GM12878 (cell line): ENCODE data around the gene RAE1. TPM values are rescaled to one million over a fixed set of nuclear protein-coding genes. Genes with fewer than 3 reads are reported as not detected.

Experiments
- ATAC-seq: fragments of 200-7000 bp; cut with Tn5 transposase; 3 replicates; pipeline ENCODE4 v1.9.1; 2020; ENCODE audit warnings: mild to moderate bottlenecking, moderate library complexity
- BruUV-seq: library from RNA; stranded (reverse); fragments of 400-500 nt; replicated peaks from 2 replicates; lab custom pipeline; 2021; lab: Mats Ljungman, UMichigan
- CTCF ChIA-PET: fragments of 300-600 bp; sonication (Branson Sonifier 250); formaldehyde crosslinking; extraction: SDS; loops from one replicate; lab custom pipeline; 2021; ENCODE audit warnings: inconsistent platforms; lab: Yijun Ruan, JAX
- POLR2A ChIA-PET: fragments of 350-600 bp; formaldehyde crosslinking; extraction: SDS; loops from one replicate; lab custom pipeline; 2021; ENCODE audit warnings: inconsistent platforms; lab: Charles Lee
- RAD21 ChIA-PET: fragments of 300-600 bp; sonication (Branson Sonifier 250); formaldehyde crosslinking; loops from one replicate; lab custom pipeline; 2023; ENCODE audit warnings: antibody characterized with exemption; ENCODE audit not compliant: unreplicated experiment; lab: Charles Lee
- SMC1A ChIA-PET: fragments of 300-600 bp; sonication (Branson Sonifier 250); formaldehyde crosslinking; loops from one replicate; lab custom pipeline; 2023; ENCODE audit not compliant: unreplicated experiment, uncharacterized antibody; lab: Charles Lee
- DNase-seq: peaks from one replicate; pipeline ENCODE4 v3.0.0-alpha.2; 2011; ENCODE audit warnings: low read depth, low spot score
- FAIRE-seq: peaks from 3 replicates; lab custom pipeline; 2011; peaks lifted over from hg19 to GRCh38; lab: Jason Lieb, UNC
- H2AFZ ChIP-seq: 2 replicates; pipeline ENCODE4 v1.6.0; 2011; ENCODE audit warnings: low read depth, low read length, control low read depth; ENCODE audit not compliant: control insufficient read depth
- H3K27ac ChIP-seq: 2 replicates; pipeline ENCODE4 v1.5.1; 2011; ENCODE audit warnings: control low read depth; ENCODE audit not compliant: control insufficient read depth, insufficient read depth
- H3K27me3 ChIP-seq, 2 experiments: replicated peaks in 1 of 2; 2 replicates each; pipeline versions ENCODE4 v1.6.0 to v1.6.1; 2011; ENCODE audit warnings: low read length in 1 of 2; ENCODE audit not compliant: control insufficient read depth in 2 of 2, insufficient read depth in 2 of 2
- H3K36me3 ChIP-seq, 2 experiments: 2 replicates each; pipeline ENCODE4 v1.5.1; 2011; ENCODE audit warnings: low read length in 1 of 2; ENCODE audit not compliant: control insufficient read depth in 2 of 2, insufficient read depth in 2 of 2
- H3K4me1 ChIP-seq: 2 replicates; pipeline ENCODE4 v1.6.1; 2011; ENCODE audit warnings: mild to moderate bottlenecking, low read length, moderate library complexity, mixed read lengths; ENCODE audit not compliant: control insufficient read depth, insufficient read depth
- H3K4me2 ChIP-seq: 2 replicates; pipeline ENCODE4 v1.6.0; 2011; ENCODE audit warnings: control low read depth; ENCODE audit not compliant: control insufficient read depth, insufficient read depth
- H3K4me3 ChIP-seq: fragments of 200-600 bp; sonication (generic); 2 replicates; pipeline ENCODE4 v1.5.1; 2016
- H3K79me2 ChIP-seq: 2 replicates; pipeline ENCODE4 v1.6.0; 2011; ENCODE audit warnings: low read length; ENCODE audit not compliant: control insufficient read depth, insufficient read depth
- H3K9ac ChIP-seq: 2 replicates; pipeline ENCODE4 v1.8.0; 2011; ENCODE audit warnings: low read length, control low read depth, mixed read lengths; ENCODE audit not compliant: control insufficient read depth, insufficient read depth
- H3K9me3 ChIP-seq: replicated peaks from 3 replicates; pipeline ENCODE4 v1.5.1; 2011; ENCODE audit warnings: mild to moderate bottlenecking, low read length; ENCODE audit not compliant: control insufficient read depth, insufficient read depth
- H4K20me1 ChIP-seq: 2 replicates; pipeline ENCODE4 v1.6.0; 2011; ENCODE audit not compliant: control insufficient read depth, insufficient read depth
- ATF7 ChIP-seq: fragments of 450-650 bp; IDR thresholded peaks from 2 replicates; pipeline ENCODE4 v1.6.1; 2016; ENCODE audit warnings: low read depth, mild to moderate bottlenecking
- BCL11A ChIP-seq: IDR thresholded peaks from 2 replicates; pipeline ENCODE4 v1.6.1; 2011; ENCODE audit warnings: low read depth, low read length
- BCL3 ChIP-seq: IDR thresholded peaks from 2 replicates; pipeline ENCODE4 v1.6.1; 2011; ENCODE audit warnings: borderline replicate concordance, low read depth, mild to moderate bottlenecking, moderate library complexity, low read length; ENCODE audit not compliant: insufficient read depth, poor library complexity, severe bottlenecking
- CHD1 ChIP-seq: IDR thresholded peaks from 2 replicates; pipeline ENCODE4 v1.6.1; 2012; ENCODE audit warnings: low read depth, low read length, improper control_type of control experiment
- ELK1 ChIP-seq: IDR thresholded peaks from 2 replicates; pipeline ENCODE4 v1.6.1; 2012; ENCODE audit warnings: low read depth, low read length, improper control_type of control experiment
- KAT2A ChIP-seq: conservative IDR thresholded peaks from 2 replicates; pipeline ENCODE4 v1.6.1; 2011; ENCODE audit warnings: low read depth, low read length; ENCODE audit not compliant: control insufficient read depth
- PAX5 ChIP-seq: IDR thresholded peaks from 2 replicates; pipeline ENCODE4 v1.6.1; 2011; ENCODE audit warnings: low read depth, low read length, borderline replicate concordance
- PKNOX1 ChIP-seq: fragments of 450-650 bp; IDR thresholded peaks from 2 replicates; pipeline ENCODE4 v1.6.1; 2016; ENCODE audit warnings: mild to moderate bottlenecking
- RELA ChIP-seq: fragments of 450-650 bp; IDR thresholded peaks from 2 replicates; pipeline ENCODE4 v1.8.0; 2014; ENCODE audit warnings: borderline replicate concordance; ENCODE audit not compliant: partially characterized antibody
- SREBF2 ChIP-seq: IDR thresholded peaks from 2 replicates; pipeline ENCODE4 v1.6.1; 2012; ENCODE audit warnings: mild to moderate bottlenecking, low read length
- STAT1 ChIP-seq: fragments of 450-650 bp; conservative IDR thresholded peaks from 2 replicates; pipeline ENCODE4 v1.6.1; 2014; ENCODE audit warnings: antibody characterized with exemption, mild to moderate bottlenecking
- STAT3 ChIP-seq: IDR thresholded peaks from 2 replicates; pipeline ENCODE4 v1.6.1; 2011; ENCODE audit warnings: low read depth, low read length, improper control_type of control experiment
- ZBED1 ChIP-seq: IDR thresholded peaks from 2 replicates; pipeline ENCODE4 v1.6.1; 2016; ENCODE audit warnings: borderline replicate concordance
- ZNF274 ChIP-seq: IDR thresholded peaks from one replicate; pipeline ENCODE4 v1.8.0; 2011; ENCODE audit not compliant: insufficient read length, insufficient read depth
- ZZZ3 ChIP-seq: IDR thresholded peaks from 2 replicates; pipeline ENCODE4 v1.6.1; 2011; ENCODE audit warnings: low read depth; ENCODE audit not compliant: control insufficient read depth, insufficient read length
- WGBS: methylation state at CpG from one replicate; pipeline ENCODE4 v1.1.6; 2016; ENCODE audit warnings: low lambda C conversion rate; ENCODE audit not compliant: insufficient replicate concordance, insufficient coverage; ENCODE audit errors: missing lambda C conversion rate; 5-methylcytosine and 5-hydroxymethylcytosine counted together
- in situ Hi-C: fragments of 300-500 bp; cut with MboI; formaldehyde crosslinking; loops from 9 replicates; pipeline ENCODE4 v1.14.3; 2018; ENCODE audit warnings: mixed read lengths
- intact Hi-C: fragments of 100-400 bp; cut with micrococcal nuclease; formaldehyde crosslinking; loops from one replicate; pipeline ENCODE4 v1.14.2; 2022; ENCODE audit not compliant: unreplicated experiment
- polyA plus RNA-seq, 11 experiments: library from polyadenylated mRNA; depleted of rRNA in 4 of 11; unstranded in 6 of 11; stranded (reverse) in 5 of 11; fragments of >200 nt; fragmentation: Nextera tagmentation in 4 of 11; fragmentation: Illumina TruSeq in 1 of 11; extraction: Ambion mirVana in 4 of 11; extraction: Trizol in 1 of 11; gene quantifications; 1 replicate in 1 of 11; 2 replicates in 10 of 11; pipeline versions ENCODE4 v1.2.1 to v1.2.3, GENCODE V29; 2011 to 2016; ENCODE audit warnings: inconsistent platforms in 2 of 11, missing spikeins in 2 of 11, low read depth in 1 of 11
- total RNA-seq, 4 experiments: library from RNA; depleted of rRNA in 3 of 4; stranded (reverse); fragments of >200 nt in 3 of 4; fragmentation: Illumina TruSeq in 1 of 4; extraction: Trizol in 1 of 4; gene quantifications; 2 replicates each; pipeline versions ENCODE4 v1.2.1 to v1.2.3, GENCODE V29; 2013 to 2021

Gene RAE1
- total and polyA plus RNA-seq, 10 of the 15 experiments (the other 5 are each of a cell fraction or from before 2014, with no cell fraction given), result 28.7 to 107 (median 49.3) TPM

- in situ Hi-C loops, result no loop called here
- Histone ChIP-seq H3K27ac (no peak overlapping the region), H3K36me3 (peaks cover 3 to 6% of the 10 kb centered on the region in 2 experiments; a peak in 2 of 4 replicates), H2AFZ (no peak overlapping the region), H3K9me3 (no peaks in the 10 kb centered on the region), H3K4me1 (no peaks in the 10 kb centered on the region), H3K4me3 (no peak overlapping the region), H3K27me3 (no peaks in the 10 kb centered on the region), H3K79me2 (no peaks in the 10 kb centered on the region), H4K20me1 (no peaks in the 10 kb centered on the region), H3K9ac (no peak overlapping the region), H3K4me2 (no peak overlapping the region)
- no peak for TF ChIP-seq BCL11A
- TF ChIP-seq ZBED1, result no peak
- TF ChIP-seq BCL3, result no peak
- WGBS, result 84% methylated on average over 10 of the region's 10 CpGs
- CTCF ChIA-PET, result no interaction called here
- POLR2A ChIA-PET, result interaction anchor here (0.8 to 1.7 kb wide), 3 partner anchors 15 to 24 kb away, joined by 3 to 9 read pairs (median 6); no protein-coding TSS in a partner anchor
- FAIRE-seq, result no peak
- intact Hi-C loops, result no loop called here
- BruUV-seq, result no TSS peak
- RAD21 ChIA-PET, result interaction anchor here (1.0 to 2.5 kb wide), 6 partner anchors 10 to 68 kb away, joined by 3 to 20 read pairs (median 10); no protein-coding TSS in a partner anchor
- ATAC-seq, result no peak
- SMC1A ChIA-PET, result interaction anchor here (1.0 to 1.7 kb wide), 5 partner anchors 13 to 79 kb away, joined by 3 to 5 read pairs (median 4); no protein-coding TSS in a partner anchor
- no peak for DNase-seq
These were observed 62.9 kb downstream of the RAE1 start for GRCh38 chr20:57413986-57414385.

GRCh38 chr20:57414867-57415592 lies 64.0 kb downstream of the RAE1 start:
- no peak overlapping the region for H3K4me2 ChIP-seq
- no peaks in the 10 kb centered on the region; a peak in 1 of 4 replicates for H3K36me3 ChIP-seq
- ATAC-seq, result no peak
- POLR2A ChIA-PET, result no interaction called here
- H3K27me3 ChIP-seq, result no peaks in the 10 kb centered on the region
- H3K4me3 ChIP-seq, result no peak overlapping the region
- BruUV-seq, result no TSS peak
- H3K79me2 ChIP-seq, result no peaks in the 10 kb centered on the region
- no peak overlapping the region for H3K9ac ChIP-seq
- no peaks in the 10 kb centered on the region for H4K20me1 ChIP-seq
- FAIRE-seq, result no peak
- no peaks in the 10 kb centered on the region for H3K9me3 ChIP-seq
- intact Hi-C loops, result no loop called here
- DNase-seq, result no peak
- SMC1A ChIA-PET, result no interaction called here
- RAD21 ChIA-PET, result no interaction called here
- no peak overlapping the region for H2AFZ ChIP-seq
- WGBS, result 59% methylated on average over 19 of the region's 19 CpGs
- in situ Hi-C loops, result no loop called here
- no peaks in the 10 kb centered on the region for H3K4me1 ChIP-seq
- no peak overlapping the region for H3K27ac ChIP-seq
- CTCF ChIA-PET, result no interaction called here
- no peak for TF ChIP-seq PAX5
- no peak for TF ChIP-seq ELK1
- no peak for TF ChIP-seq CHD1
- no peak for TF ChIP-seq ZNF274
- TF ChIP-seq SREBF2, result no peak
- no peak for TF ChIP-seq STAT1
- no peak for TF ChIP-seq STAT3
- TF ChIP-seq ATF7, result no peak
- no peak for TF ChIP-seq PKNOX1
- TF ChIP-seq ZZZ3, result no peak
- TF ChIP-seq KAT2A, result no peak
- no peak for TF ChIP-seq RELA
